ENCODE results near the gene NR2E3. TPM values are rescaled to one million over a fixed set of nuclear protein-coding genes. Genes with fewer than 3 reads are reported as not detected.

NR2E3 gene
- total and polyA plus RNA-seq, 4 donors, result 0.17 to 0.18 TPM; not detected in 2

GRCh38 chr15:71776304-71776703 lies 34.0 kb upstream of the NR2E3 start:
- Histone ChIP-seq H3K27me3 (ENCODE audit: control insufficient read depth in 4 of 4, insufficient read depth in 4 of 4, low read length in 3 of 4) (no peaks in the 10 kb centered on the region), H3K4me3 (ENCODE audit: low read depth in 1 of 3, low read length in 3 of 3) (no peak overlapping the region), H3K4me1 (ENCODE audit: control insufficient read depth in 4 of 4, insufficient read depth in 4 of 4, low read length in 3 of 4) (no peaks in the 10 kb centered on the region), H3K9me3 (ENCODE audit: control insufficient read depth in 4 of 4, low read length in 3 of 4) (no peaks in the 10 kb centered on the region), H3K27ac (ENCODE audit: low read depth in 1 of 2, low read length in 2 of 2) (no peak overlapping the region), H3K9ac (ENCODE audit: low read depth in 1 of 2, low read length in 2 of 2) (no peak overlapping the region), H3K36me3 (ENCODE audit: control insufficient read depth in 4 of 4, insufficient read depth in 3 of 4, low read depth in 1 of 4, low read length in 3 of 4) (peaks cover 0 to 17% (median 5%) of the 10 kb centered on the region in 4 donors)
- no peak for TF ChIP-seq HNF4G (IDR thresholded peaks at IDR 0.05)
- TF ChIP-seq ATF3 (IDR thresholded peaks at IDR 0.05), result no peak
- no peak for TF ChIP-seq FOXA2 (IDR thresholded peaks at IDR 0.05)
- no peak for TF ChIP-seq EGR1 (IDR thresholded peaks at IDR 0.05; ENCODE audit: low read depth in 2 of 2)
- TF ChIP-seq TAF1 (conservative IDR thresholded peaks at IDR 0.05), result no peak
- TF ChIP-seq CTCF (IDR thresholded peaks at IDR 0.05; ENCODE audit: low read depth, low read length, missing input control), result no peak
- TF ChIP-seq ZBTB33 (IDR thresholded peaks at IDR 0.05), result no peak
- TF ChIP-seq RXRA (IDR thresholded peaks at IDR 0.05), result no peak
- 86% methylated on average over 3 of the region's 3 CpGs for WGBS
- DNase-seq (ENCODE audit: low spot score), result no peak

GRCh38 chr15:71777216-71777943 lies 33.0 kb upstream of the NR2E3 start:
- peaks cover 0 to 9% (median 2%) of the 10 kb centered on the region in 4 donors for H3K36me3 ChIP-seq (ENCODE audit: control insufficient read depth in 4 of 4, insufficient read depth in 3 of 4, low read depth in 1 of 4, low read length in 3 of 4)
- H3K4me3 ChIP-seq (ENCODE audit: low read depth in 1 of 3, low read length in 3 of 3), result no peak overlapping the region
- no peaks in the 10 kb centered on the region for H3K27me3 ChIP-seq (ENCODE audit: control insufficient read depth in 4 of 4, insufficient read depth in 4 of 4, low read length in 3 of 4)
- TF ChIP-seq NR2F2 (IDR thresholded peaks at IDR 0.05), result no peak
- no peak for TF ChIP-seq YY1 (IDR thresholded peaks at IDR 0.05)
- no peak for TF ChIP-seq MAX (IDR thresholded peaks at IDR 0.05)
- no peak for TF ChIP-seq SP1 (IDR thresholded peaks at IDR 0.05)
- no peak for TF ChIP-seq RAD21 (IDR thresholded peaks at IDR 0.05)
- TF ChIP-seq CTCF (IDR thresholded peaks at IDR 0.05; ENCODE audit: low read depth, low read length, missing input control), result no peak
- TF ChIP-seq FOXA1 (IDR thresholded peaks at IDR 0.05), result no peak
- no peak for TF ChIP-seq REST (IDR thresholded peaks at IDR 0.05)
- TF ChIP-seq FOXA2 (IDR thresholded peaks at IDR 0.05), result no peak
- no peak for TF ChIP-seq EGR1 (IDR thresholded peaks at IDR 0.05; ENCODE audit: low read depth in 2 of 2)
- DNase-seq (ENCODE audit: low spot score), result no peak
- 92% methylated on average over 16 of the region's 16 CpGs for WGBS
- H3K4me1 ChIP-seq (ENCODE audit: control insufficient read depth in 4 of 4, insufficient read depth in 4 of 4, low read length in 3 of 4), result no peaks in the 10 kb centered on the region
- H3K9ac ChIP-seq (ENCODE audit: low read depth in 1 of 2, low read length in 2 of 2), result no peak overlapping the region
- no peak overlapping the region for H3K27ac ChIP-seq (ENCODE audit: low read depth in 1 of 2, low read length in 2 of 2)
- H3K9me3 ChIP-seq (ENCODE audit: control insufficient read depth in 4 of 4, low read length in 3 of 4), result no peaks in the 10 kb centered on the region
